SHP77 (cell line): ENCODE measurements around the gene ISG20.
A peak's percentile ranks its signal among the peaks of the same experiment; 100 is the strongest.

Experiments used
- DNase-seq, 2 experiments: peaks; one replicate each; lab custom pipeline; 2025; lab: John Stamatoyannopoulos, UW

ISG20 gene

GRCh38 chr15:88688394-88688933, 49.6 kb downstream of the ISG20 start:
- no peak for DNase-seq

- no peak for DNase-seq
Observed at GRCh38 chr15:88690331-88690730, 51.5 kb downstream of the ISG20 start.

- DNase-seq = no peak
Observed at GRCh38 chr15:88693191-88693590, 54.4 kb downstream of the ISG20 start.

- no peak for DNase-seq
Observed at GRCh38 chr15:88695101-88695500, 56.3 kb downstream of the ISG20 start.

GRCh38 chr15:88695691-88696251, 57.0 kb downstream of the ISG20 start:
- no peak for DNase-seq

- DNase-seq = no peak
Observed at GRCh38 chr15:88696254-88696653, 57.4 kb downstream of the ISG20 start.

GRCh38 chr15:88697276-88697675, 58.5 kb downstream of the ISG20 start:
- no peak for DNase-seq

- no peak for DNase-seq
Observed at GRCh38 chr15:88699861-88700260, 61.0 kb downstream of the ISG20 start.

- no peak for DNase-seq
Observed at GRCh38 chr15:88700716-88701115, 61.9 kb downstream of the ISG20 start.

GRCh38 chr15:88701561-88702095, 62.8 kb downstream of the ISG20 start:
- DNase-seq = peak; percentile 2 to 6

GRCh38 chr15:88702983-88703382, 64.2 kb downstream of the ISG20 start:
- DNase-seq = no peak

GRCh38 chr15:88703533-88703932, 64.7 kb downstream of the ISG20 start:
- no peak for DNase-seq

- no peak for DNase-seq
Observed at GRCh38 chr15:88704791-88705768, 66.3 kb downstream of the ISG20 start.

- no peak for DNase-seq
Observed at GRCh38 chr15:88705769-88706165, 67.0 kb downstream of the ISG20 start.
